Astrocyte of the cerebellum (primary cell): ENCODE measurements around the gene SEMA4F.

ENCODE experiments used
- DNase-seq: peaks from one replicate; pipeline ENCODE4 v3.0.0-alpha.2; 2011; ENCODE audit warnings: low read depth
- H3K4me3 ChIP-seq: 2 replicates; pipeline ENCODE4 v1.5.1; 2011; ENCODE audit warnings: mild to moderate bottlenecking, low read depth, low read length, moderate library complexity
- in situ Hi-C: cut with HindIII; loops from 2 replicates; pipeline ENCODE4 v1.10.0; 2017; ENCODE audit warnings: low sequenced_read_pairs
- TF ChIP-seq, protein P1 (sequence below): IDR thresholded peaks from 2 replicates; pipeline ENCODE4 v1.5.1; 2012; ENCODE audit warnings: low read length, low read depth, moderate library complexity, mild to moderate bottlenecking; ENCODE audit errors: missing control alignments

SEMA4F gene

DNA sequence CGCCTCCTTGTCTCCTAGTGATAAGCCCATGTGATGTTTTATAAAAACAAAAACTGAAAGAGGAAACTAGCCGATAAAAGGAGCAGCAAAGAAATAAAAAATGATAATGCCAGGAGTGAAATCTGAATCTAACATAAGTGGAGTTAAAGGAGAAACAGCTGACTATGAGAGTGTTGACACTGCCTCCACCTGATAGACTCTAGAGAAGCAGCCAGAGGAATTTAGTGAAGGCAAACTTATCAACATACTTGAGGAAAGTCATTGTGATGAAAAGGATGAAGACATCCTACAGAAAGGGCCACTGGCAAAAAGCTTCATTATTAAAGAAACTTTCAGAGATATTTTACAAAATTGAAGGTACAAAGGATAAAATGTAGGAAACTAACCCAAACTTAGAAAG lies 7.8 kb upstream of the SEMA4F start:
- TF ChIP-seq, protein P1, sequence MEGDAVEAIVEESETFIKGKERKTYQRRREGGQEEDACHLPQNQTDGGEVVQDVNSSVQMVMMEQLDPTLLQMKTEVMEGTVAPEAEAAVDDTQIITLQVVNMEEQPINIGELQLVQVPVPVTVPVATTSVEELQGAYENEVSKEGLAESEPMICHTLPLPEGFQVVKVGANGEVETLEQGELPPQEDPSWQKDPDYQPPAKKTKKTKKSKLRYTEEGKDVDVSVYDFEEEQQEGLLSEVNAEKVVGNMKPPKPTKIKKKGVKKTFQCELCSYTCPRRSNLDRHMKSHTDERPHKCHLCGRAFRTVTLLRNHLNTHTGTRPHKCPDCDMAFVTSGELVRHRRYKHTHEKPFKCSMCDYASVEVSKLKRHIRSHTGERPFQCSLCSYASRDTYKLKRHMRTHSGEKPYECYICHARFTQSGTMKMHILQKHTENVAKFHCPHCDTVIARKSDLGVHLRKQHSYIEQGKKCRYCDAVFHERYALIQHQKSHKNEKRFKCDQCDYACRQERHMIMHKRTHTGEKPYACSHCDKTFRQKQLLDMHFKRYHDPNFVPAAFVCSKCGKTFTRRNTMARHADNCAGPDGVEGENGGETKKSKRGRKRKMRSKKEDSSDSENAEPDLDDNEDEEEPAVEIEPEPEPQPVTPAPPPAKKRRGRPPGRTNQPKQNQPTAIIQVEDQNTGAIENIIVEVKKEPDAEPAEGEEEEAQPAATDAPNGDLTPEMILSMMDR: no peak
- no peak overlapping the region for H3K4me3 ChIP-seq
- in situ Hi-C loops: no loop called here
- DNase-seq: no peak

DNA sequence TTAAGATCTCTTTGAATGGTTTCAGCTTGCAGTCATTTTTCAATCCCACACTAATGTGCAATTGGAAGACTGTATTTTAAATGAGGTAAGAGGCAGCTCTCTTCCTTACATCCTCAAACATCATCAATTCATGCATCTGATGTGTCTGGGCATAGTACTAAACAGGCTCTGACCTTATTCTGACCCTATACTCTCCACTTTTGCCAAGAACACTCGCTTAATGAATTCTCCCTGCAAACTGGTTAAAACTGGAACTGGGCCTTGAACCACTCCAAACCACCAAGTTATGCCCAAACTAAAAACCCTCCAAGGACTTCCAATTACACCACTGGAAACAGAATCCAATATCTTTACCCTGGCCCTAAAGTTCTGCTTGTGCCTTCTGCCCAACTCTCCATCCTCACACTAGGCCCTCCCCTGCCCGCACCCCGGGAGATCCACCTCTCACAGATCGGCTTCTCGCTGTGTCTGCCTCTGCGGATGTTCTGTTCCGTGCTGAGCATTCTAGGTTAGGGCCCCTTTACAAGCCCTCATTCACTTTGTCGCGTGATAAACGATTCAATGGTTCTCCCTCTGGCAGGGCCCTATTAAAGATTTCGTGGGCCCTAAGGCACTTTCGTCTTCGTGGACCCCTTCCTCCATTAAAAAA lies 7.1 kb upstream of the SEMA4F start:
- DNase-seq: no peak
- H3K4me3 ChIP-seq: no peak overlapping the region
- TF ChIP-seq, protein P1: no peak
- in situ Hi-C loops: no loop called here

DNA sequence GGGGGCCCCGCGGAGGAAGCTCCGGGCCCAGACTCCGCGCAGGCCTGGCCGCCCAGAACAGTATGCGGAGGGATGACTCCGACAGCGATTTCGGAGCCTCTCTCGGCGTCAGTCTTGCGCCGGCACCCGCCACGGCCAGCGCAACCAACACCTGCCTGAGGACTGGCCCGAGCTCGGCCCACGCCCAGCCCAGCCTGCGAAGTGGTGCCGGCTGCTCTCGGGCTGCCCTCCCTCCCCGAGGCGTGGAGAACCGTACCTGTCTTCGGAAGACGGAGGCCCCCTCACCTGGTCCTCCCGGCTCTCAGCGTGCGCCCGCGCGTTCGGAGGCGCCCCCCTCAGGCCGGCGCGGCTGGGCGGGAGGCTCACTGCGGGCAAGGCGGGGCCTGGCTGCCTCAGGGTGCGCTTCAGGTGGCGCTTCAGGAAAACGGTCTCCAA lies 6.0 kb upstream of the SEMA4F start, which contains the start of gene M1AP:
Gene M1AP (minus strand): TSS at position 322 of the 435 bp plus-strand sequence. CDS start 8,055 bp downstream, outside the sequence.
- in situ Hi-C loops: no loop called here
- H3K4me3 ChIP-seq: peak within 1 kb of the TSS; percentile 18
- TF ChIP-seq, protein P1: no peak
- DNase-seq: no peak

DNA sequence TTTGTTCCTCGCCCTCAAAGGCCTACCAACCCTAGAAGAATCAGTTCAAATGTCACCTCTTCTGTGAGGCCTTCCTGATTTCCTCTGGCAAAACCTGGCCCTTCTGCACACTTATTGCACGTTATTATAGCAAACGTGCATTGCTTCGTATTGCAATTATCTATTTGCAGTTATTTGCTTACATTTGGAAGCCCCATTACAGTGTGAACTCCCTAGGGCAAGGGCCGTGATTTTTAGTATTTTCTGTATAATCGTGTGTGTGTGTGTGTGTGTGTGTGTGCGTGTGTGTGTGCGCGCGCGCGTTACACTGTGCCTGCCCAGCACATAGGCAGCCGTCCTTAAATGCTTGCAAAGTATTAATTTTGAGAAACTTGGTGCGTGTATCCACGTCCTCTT lies 460 bp upstream of the SEMA4F start:
- no peak for DNase-seq
- peak overlapping the region; percentile 58 for H3K4me3 ChIP-seq
- TF ChIP-seq, protein P1: no peak
- in situ Hi-C loops: no loop called here

DNA sequence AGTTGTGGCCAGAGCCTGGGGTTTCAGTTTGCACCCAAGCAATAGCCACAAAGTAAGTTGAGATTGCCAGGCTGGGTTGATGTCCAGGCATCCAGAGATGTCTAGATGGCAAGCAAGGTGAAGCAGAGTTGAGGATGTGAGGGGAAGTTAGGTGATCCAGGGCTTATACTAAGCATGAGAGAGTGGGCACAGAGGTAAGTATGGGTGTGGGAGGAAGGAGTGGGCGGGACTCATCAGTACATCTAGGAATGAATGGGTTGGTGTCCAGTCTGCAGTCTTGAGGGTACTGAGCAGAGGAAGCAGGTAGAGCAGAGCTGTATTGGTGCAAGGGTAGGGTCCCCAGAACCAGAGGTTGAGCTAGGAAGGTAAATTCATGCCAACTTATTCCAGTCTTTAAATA lies 1.5 kb downstream of the SEMA4F start:
- TF ChIP-seq, protein P1: no peak
- H3K4me3 ChIP-seq: no peak overlapping the region
- no peak for DNase-seq
- in situ Hi-C loops: no loop called here

DNA sequence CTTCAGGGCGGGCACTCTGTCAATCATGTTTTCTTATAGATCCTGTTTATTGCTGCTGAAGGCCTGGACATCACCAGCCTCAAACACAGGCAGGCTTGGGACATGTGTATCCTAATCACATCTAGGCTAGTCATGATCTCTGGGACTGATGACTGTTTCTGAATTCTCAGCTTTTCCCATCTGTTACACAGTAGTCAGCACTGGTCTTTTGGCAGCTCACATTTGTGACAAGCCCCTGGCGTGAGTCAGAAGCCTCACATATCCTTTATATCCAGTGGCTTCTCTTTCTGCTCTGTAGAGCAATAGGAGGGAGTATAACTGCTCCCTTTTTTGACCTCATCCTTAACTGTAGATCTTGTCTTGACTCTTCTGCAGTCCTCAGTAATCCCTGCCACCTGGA lies 4.5 kb downstream of the SEMA4F start:
- TF ChIP-seq, protein P1: no peak
- H3K4me3 ChIP-seq: no peak overlapping the region
- in situ Hi-C loops: no loop called here
- DNase-seq: no peak
